ENCODE results near the gene POLR2C.

Gene POLR2C

GRCh38 chr16:57452021-57452420, 10.5 kb upstream of the POLR2C start:
- Histone ChIP-seq H3K4me1 (ENCODE audit: low read length) (peaks cover 4% of the 10 kb centered on the region), H4K20me1 (ENCODE audit: insufficient read depth, low read length) (no peaks in the 10 kb centered on the region), H2AFZ (ENCODE audit: low read depth, low read length) (no peak overlapping the region), H3K79me2 (ENCODE audit: low read length) (peaks cover 13% of the 10 kb centered on the region), H3K4me3 (ENCODE audit: low read length) (no peak overlapping the region), H3K9me3 (ENCODE audit: insufficient read depth, low read length) (no peaks in the 10 kb centered on the region), H3K36me3 (replicated peaks; ENCODE audit: low read depth, low read length) (peaks cover 28% of the 10 kb centered on the region), H3K27me3 (ENCODE audit: low read depth, low read length) (no peaks in the 10 kb centered on the region), H3K4me2 (ENCODE audit: low read length) (no peak overlapping the region), H3K27ac (ENCODE audit: low read length) (no peak overlapping the region), H3K9ac (ENCODE audit: low read length) (no peak overlapping the region)
- TF ChIP-seq CTCF (IDR thresholded peaks at IDR 0.05; ENCODE audit: low read depth, low read length) (no peak), EZH2phosphoT487 (IDR thresholded peaks at IDR 0.05; ENCODE audit: low read depth) (no peak)

GRCh38 chr16:57462978-57463362, 491 bp downstream of the POLR2C start:
- Histone ChIP-seq H3K36me3 (replicated peaks; ENCODE audit: low read depth, low read length) (peaks cover 60% of the 10 kb centered on the region), H3K27ac (ENCODE audit: low read length) (no peak overlapping the region), H2AFZ (ENCODE audit: low read depth, low read length) (no peak overlapping the region), H3K27me3 (ENCODE audit: low read depth, low read length) (no peaks in the 10 kb centered on the region), H3K9me3 (ENCODE audit: insufficient read depth, low read length) (no peaks in the 10 kb centered on the region), H4K20me1 (ENCODE audit: insufficient read depth, low read length) (no peaks in the 10 kb centered on the region; the same call in 1 of the 2 replicates), H3K79me2 (ENCODE audit: low read length) (peaks cover 19% of the 10 kb centered on the region), H3K4me3 (ENCODE audit: low read length) (peak overlapping the region; percentile 89), H3K9ac (ENCODE audit: low read length) (peak overlapping the region; percentile 71), H3K4me1 (ENCODE audit: low read length) (peaks cover 7% of the 10 kb centered on the region), H3K4me2 (ENCODE audit: low read length) (peak overlapping the region; percentile 99)
- TF ChIP-seq CTCF (IDR thresholded peaks at IDR 0.05; ENCODE audit: low read depth, low read length): no peak
- TF ChIP-seq EZH2phosphoT487 (IDR thresholded peaks at IDR 0.05; ENCODE audit: low read depth): no peak

GRCh38 chr16:57464523-57464922, 2.0 kb downstream of the POLR2C start:
- Histone ChIP-seq H3K36me3 (replicated peaks; ENCODE audit: low read depth, low read length) (peaks cover 56% of the 10 kb centered on the region), H3K4me2 (ENCODE audit: low read length) (no peak overlapping the region), H3K4me1 (ENCODE audit: low read length) (peaks cover 7% of the 10 kb centered on the region)

GRCh38 chr16:57468346-57468745, 5.9 kb downstream of the POLR2C start:
- Histone ChIP-seq H3K9ac (ENCODE audit: low read length) (no peak overlapping the region), H3K4me2 (ENCODE audit: low read length) (no peak overlapping the region), H3K4me1 (ENCODE audit: low read length) (peaks cover 4% of the 10 kb centered on the region), H3K9me3 (ENCODE audit: insufficient read depth, low read length) (no peaks in the 10 kb centered on the region), H3K36me3 (replicated peaks; ENCODE audit: low read depth, low read length) (peaks cover 70% of the 10 kb centered on the region), H3K27me3 (ENCODE audit: low read depth, low read length) (no peaks in the 10 kb centered on the region), H3K4me3 (ENCODE audit: low read length) (no peak overlapping the region), H3K27ac (ENCODE audit: low read length) (no peak overlapping the region), H2AFZ (ENCODE audit: low read depth, low read length) (no peak overlapping the region), H4K20me1 (ENCODE audit: insufficient read depth, low read length) (peaks cover 3% of the 10 kb centered on the region; the same call in 1 of the 2 replicates), H3K79me2 (ENCODE audit: low read length) (peaks cover 10% of the 10 kb centered on the region)
- TF ChIP-seq EZH2phosphoT487 (IDR thresholded peaks at IDR 0.05; ENCODE audit: low read depth) (no peak), CTCF (IDR thresholded peaks at IDR 0.05; ENCODE audit: low read depth, low read length) (no peak)

More at GRCh38 chr16:57464523-57464922, 2.0 kb downstream of the POLR2C start:
- peaks cover 19% of the 10 kb centered on the region for H3K79me2 ChIP-seq (ENCODE audit: low read length)
- no peak overlapping the region for H3K9ac ChIP-seq (ENCODE audit: low read length)
- no peaks in the 10 kb centered on the region for H3K9me3 ChIP-seq (ENCODE audit: insufficient read depth, low read length)
- no peak overlapping the region for H3K4me3 ChIP-seq (ENCODE audit: low read length)
- TF ChIP-seq CTCF (IDR thresholded peaks at IDR 0.05; ENCODE audit: low read depth, low read length) (no peak), EZH2phosphoT487 (IDR thresholded peaks at IDR 0.05; ENCODE audit: low read depth) (no peak)
- no peaks in the 10 kb centered on the region for H3K27me3 ChIP-seq (ENCODE audit: low read depth, low read length)
- H2AFZ ChIP-seq (ENCODE audit: low read depth, low read length): no peak overlapping the region
- no peak overlapping the region for H3K27ac ChIP-seq (ENCODE audit: low read length)
- H4K20me1 ChIP-seq (ENCODE audit: insufficient read depth, low read length): peaks cover 3% of the 10 kb centered on the region; the same call in 1 of the 2 replicates

All from OCI-LY3 (cell line).